ENCODE measurements around the gene FSIP1.

The FSIP1 gene

GRCh38 chr15:39782441-39783138 lies at the start of gene FSIP1:
FSIP1 (minus strand) TSS chr15:39782841; CDS start chr15:39776524, 6,317 bp downstream.
- DNase-seq (ENCODE audit: low read depth) = peak; percentile 91
- TF ChIP-seq CTCF (IDR thresholded peaks at IDR 0.05; ENCODE audit: control insufficient read depth, extremely low read depth, insufficient read depth) = no peak
- peak within 1 kb of the TSS; percentile 78 for H3K4me3 ChIP-seq (ENCODE audit: low read depth, low read length)

GRCh38 chr15:39830166-39830565 lies 47.5 kb upstream of the FSIP1 start:
- no peak for TF ChIP-seq CTCF (IDR thresholded peaks at IDR 0.05; ENCODE audit: control insufficient read depth, extremely low read depth, insufficient read depth)
- peak; percentile 81 for DNase-seq (ENCODE audit: low read depth)
- H3K4me3 ChIP-seq (ENCODE audit: low read depth, low read length) = no peak overlapping the region

- DNase-seq (ENCODE audit: low read depth) = no peak
- no peak overlapping the region for H3K4me3 ChIP-seq (ENCODE audit: low read depth, low read length)
- TF ChIP-seq CTCF (IDR thresholded peaks at IDR 0.05; ENCODE audit: control insufficient read depth, extremely low read depth, insufficient read depth) = no peak
Measured at GRCh38 chr15:39828374-39828931, 45.8 kb upstream of the FSIP1 start.

GRCh38 chr15:39826975-39827374 lies 44.3 kb upstream of the FSIP1 start:
- no peak for DNase-seq (ENCODE audit: low read depth)
- no peak for TF ChIP-seq CTCF (IDR thresholded peaks at IDR 0.05; ENCODE audit: control insufficient read depth, extremely low read depth, insufficient read depth)

GRCh38 chr15:39823634-39824033 lies 41.0 kb upstream of the FSIP1 start:
- no peak for TF ChIP-seq CTCF (IDR thresholded peaks at IDR 0.05; ENCODE audit: control insufficient read depth, extremely low read depth, insufficient read depth)
- no peak for DNase-seq (ENCODE audit: low read depth)
- no peak overlapping the region for H3K4me3 ChIP-seq (ENCODE audit: low read depth, low read length)

More at GRCh38 chr15:39826975-39827374, 44.3 kb upstream of the FSIP1 start:
- no peak overlapping the region for H3K4me3 ChIP-seq (ENCODE audit: low read depth, low read length)

- H3K4me3 ChIP-seq (ENCODE audit: low read depth, low read length) = no peak overlapping the region
- TF ChIP-seq CTCF (IDR thresholded peaks at IDR 0.05; ENCODE audit: control insufficient read depth, extremely low read depth, insufficient read depth) = no peak
- DNase-seq (ENCODE audit: low read depth) = no peak
Measured at GRCh38 chr15:39820050-39820602, 37.5 kb upstream of the FSIP1 start.

All from LNCaP clone FGC (cell line).